AG09319 (cell line): Measurements from ENCODE around the gene LMOD1.

ENCODE experiments used
- DNase-seq: peaks from one replicate; pipeline ENCODE4 v3.0.0-alpha.2; 2010; ENCODE audit warnings: low read depth; ENCODE audit errors: extremely low read depth
- CTCF ChIP-seq: IDR thresholded peaks from 2 replicates; pipeline ENCODE4 v1.5.1; 2011; ENCODE audit warnings: low read depth, mild to moderate bottlenecking, inconsistent platforms, low read length, moderate library complexity

The LMOD1 gene

GRCh38 chr1:201883786-201884185 is 62.6 kb downstream of the LMOD1 start:
- no peak for TF ChIP-seq CTCF
- DNase-seq, result peak; percentile 32

GRCh38 chr1:201883266-201883665 is 63.1 kb downstream of the LMOD1 start:
- no peak for TF ChIP-seq CTCF
- DNase-seq, result no peak

GRCh38 chr1:201882665-201883132 is 63.6 kb downstream of the LMOD1 start:
- DNase-seq, result no peak
- TF ChIP-seq CTCF, result no peak; the same call in none of the 2 replicates

GRCh38 chr1:201881617-201882016 is 64.7 kb downstream of the LMOD1 start:
- no peak for TF ChIP-seq CTCF
- DNase-seq, result no peak

GRCh38 chr1:201880928-201881571 is 65.3 kb downstream of the LMOD1 start:
- TF ChIP-seq CTCF, result no peak
- DNase-seq, result no peak

GRCh38 chr1:201877877-201878401 is 68.4 kb downstream of the LMOD1 start:
- DNase-seq, result no peak

More at GRCh38 chr1:201877877-201878401, 68.4 kb downstream of the LMOD1 start:
- peak; percentile 71 for TF ChIP-seq CTCF
